ENCODE measurements around the gene IL17RD. TPM values are rescaled to one million over a fixed set of nuclear protein-coding genes. Genes with fewer than 3 reads are reported as not detected.

IL17RD gene
- total RNA-seq, 2 experiments from 2014 or later, result not detected

DNA sequence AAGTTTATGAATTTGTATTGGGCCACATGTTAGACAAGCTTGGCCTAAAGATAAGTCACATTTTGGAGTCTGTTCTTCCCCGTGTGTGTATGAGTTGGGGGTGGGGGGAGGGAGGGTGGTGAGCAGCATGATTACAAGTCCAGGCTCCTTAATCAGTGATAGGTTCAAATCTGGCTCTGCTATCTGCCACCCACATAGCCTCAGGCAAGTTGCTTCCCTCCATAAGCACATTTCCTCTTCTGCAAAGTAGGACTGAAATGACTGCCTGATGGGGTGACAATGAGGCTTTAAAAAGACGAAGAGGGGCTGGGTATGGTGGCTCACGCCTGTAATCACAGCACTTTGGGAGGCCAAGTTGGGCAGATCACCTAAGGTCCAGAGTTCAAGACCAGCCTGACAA lies 105.7 kb downstream of the IL17RD start:
- Mint-ChIP-seq H3K36me3 (ENCODE audit: low read depth) (no peaks in the 10 kb centered on the region), H3K9me3 (no peaks in the 10 kb centered on the region), H3K4me3 (no peak overlapping the region), H3K27me3 (peaks cover 8% of the 10 kb centered on the region), H3K27ac (no peak overlapping the region), H3K4me1 (ENCODE audit: low read depth) (peaks cover 3% of the 10 kb centered on the region)
- TF ChIP-seq, protein P1, sequence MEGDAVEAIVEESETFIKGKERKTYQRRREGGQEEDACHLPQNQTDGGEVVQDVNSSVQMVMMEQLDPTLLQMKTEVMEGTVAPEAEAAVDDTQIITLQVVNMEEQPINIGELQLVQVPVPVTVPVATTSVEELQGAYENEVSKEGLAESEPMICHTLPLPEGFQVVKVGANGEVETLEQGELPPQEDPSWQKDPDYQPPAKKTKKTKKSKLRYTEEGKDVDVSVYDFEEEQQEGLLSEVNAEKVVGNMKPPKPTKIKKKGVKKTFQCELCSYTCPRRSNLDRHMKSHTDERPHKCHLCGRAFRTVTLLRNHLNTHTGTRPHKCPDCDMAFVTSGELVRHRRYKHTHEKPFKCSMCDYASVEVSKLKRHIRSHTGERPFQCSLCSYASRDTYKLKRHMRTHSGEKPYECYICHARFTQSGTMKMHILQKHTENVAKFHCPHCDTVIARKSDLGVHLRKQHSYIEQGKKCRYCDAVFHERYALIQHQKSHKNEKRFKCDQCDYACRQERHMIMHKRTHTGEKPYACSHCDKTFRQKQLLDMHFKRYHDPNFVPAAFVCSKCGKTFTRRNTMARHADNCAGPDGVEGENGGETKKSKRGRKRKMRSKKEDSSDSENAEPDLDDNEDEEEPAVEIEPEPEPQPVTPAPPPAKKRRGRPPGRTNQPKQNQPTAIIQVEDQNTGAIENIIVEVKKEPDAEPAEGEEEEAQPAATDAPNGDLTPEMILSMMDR (IDR thresholded peaks at IDR 0.05), result no peak
- ChIA-PET POLR2A (interaction anchor here (1.1 kb wide), 1 partner anchor 64 kb away, joined by 3 read pairs; no protein-coding TSS in a partner anchor), CTCF (no interaction called here)
- intact Hi-C loops (cut with micrococcal nuclease), result no loop called here
- ATAC-seq (no peak), DNase-seq (no peak)

- H3K9me3 Mint-ChIP-seq, result no peaks in the 10 kb centered on the region
- H3K4me1 Mint-ChIP-seq (ENCODE audit: low read depth), result peaks cover 3% of the 10 kb centered on the region
- no peak overlapping the region for H3K4me3 Mint-ChIP-seq
- ChIA-PET POLR2A (no interaction called here), CTCF (no interaction called here)
- H3K27me3 Mint-ChIP-seq, result peaks cover 5% of the 10 kb centered on the region
- no peak for ATAC-seq
- no peak overlapping the region for H3K27ac Mint-ChIP-seq
- TF ChIP-seq, protein P1 (IDR thresholded peaks at IDR 0.05), result no peak
- intact Hi-C loops (cut with micrococcal nuclease), result no loop called here
- no peaks in the 10 kb centered on the region for H3K36me3 Mint-ChIP-seq (ENCODE audit: low read depth)
- no peak for DNase-seq
These were observed 107.8 kb downstream of the IL17RD start for GRCh38 chr3:57057351-57057750.

DNA sequence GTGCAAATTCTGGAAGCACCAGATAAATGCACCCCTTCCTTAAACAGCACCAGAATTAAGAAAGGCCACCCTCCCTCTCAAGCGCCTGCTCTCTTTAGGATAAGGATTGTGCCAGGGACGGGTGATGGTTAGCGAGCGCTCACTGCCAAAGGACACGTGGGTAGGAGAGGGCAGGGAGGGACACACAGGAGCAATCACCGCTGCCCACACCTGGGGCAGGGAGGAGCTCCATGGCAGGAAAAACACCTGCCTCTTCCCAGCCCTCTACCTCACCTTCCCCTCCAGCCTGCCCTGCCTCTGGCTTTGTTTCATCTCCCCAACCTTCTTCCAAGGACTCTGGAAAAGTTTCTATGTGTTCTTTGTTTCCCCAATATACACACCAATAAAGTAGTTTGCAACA lies 112.0 kb downstream of the IL17RD start:
- intact Hi-C loops (cut with micrococcal nuclease), result no loop called here
- H3K36me3 Mint-ChIP-seq (ENCODE audit: low read depth), result no peaks in the 10 kb centered on the region
- ChIA-PET CTCF (no interaction called here), POLR2A (no interaction called here)
- TF ChIP-seq, protein P1 (IDR thresholded peaks at IDR 0.05), result no peak
- no peak for DNase-seq
- H3K27ac Mint-ChIP-seq, result no peak overlapping the region
- ATAC-seq, result no peak
- H3K4me3 Mint-ChIP-seq, result no peak overlapping the region
- H3K9me3 Mint-ChIP-seq, result no peaks in the 10 kb centered on the region
- peaks cover 5% of the 10 kb centered on the region for H3K27me3 Mint-ChIP-seq
- no peaks in the 10 kb centered on the region for H3K4me1 Mint-ChIP-seq (ENCODE audit: low read depth)

DNA sequence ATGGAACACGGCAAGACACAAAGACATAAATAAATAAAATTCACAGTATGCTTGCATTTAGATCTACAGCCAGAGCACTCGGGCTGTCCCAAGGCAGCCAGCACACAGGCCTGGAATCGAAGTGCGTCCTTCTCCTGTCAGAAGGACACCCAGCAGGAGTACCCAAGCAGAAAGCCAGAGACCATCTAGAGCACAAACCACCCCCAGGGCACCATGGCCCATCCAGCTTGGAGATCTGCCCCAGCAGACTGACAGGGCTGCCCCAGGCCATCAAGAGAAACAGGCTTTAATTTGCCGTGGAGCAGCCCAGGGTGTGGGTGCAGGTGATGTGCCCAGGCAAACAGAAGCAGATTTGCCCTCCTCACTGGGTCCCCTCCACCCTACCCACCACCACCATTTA lies 112.5 kb downstream of the IL17RD start:
- intact Hi-C loops (cut with micrococcal nuclease), result no loop called here
- TF ChIP-seq, protein P1 (IDR thresholded peaks at IDR 0.05), result no peak
- ATAC-seq (no peak), DNase-seq (no peak)
- no peak overlapping the region for H3K27ac Mint-ChIP-seq
- no peaks in the 10 kb centered on the region for H3K4me1 Mint-ChIP-seq (ENCODE audit: low read depth)
- H3K36me3 Mint-ChIP-seq (ENCODE audit: low read depth), result no peaks in the 10 kb centered on the region
- POLR2A ChIA-PET, result no interaction called here
- H3K27me3 Mint-ChIP-seq, result peaks cover 5% of the 10 kb centered on the region
- H3K9me3 Mint-ChIP-seq, result no peaks in the 10 kb centered on the region
- no peak overlapping the region for H3K4me3 Mint-ChIP-seq
- CTCF ChIA-PET, result no interaction called here

GRCh38 chr3:57048728-57049127 lies 116.4 kb downstream of the IL17RD start:
- intact Hi-C loops (cut with micrococcal nuclease), result no loop called here
- TF ChIP-seq, protein P1 (IDR thresholded peaks at IDR 0.05), result no peak
- ATAC-seq (no peak), DNase-seq (no peak)
- Mint-ChIP-seq H3K27me3 (no peaks in the 10 kb centered on the region), H3K4me1 (ENCODE audit: low read depth) (no peaks in the 10 kb centered on the region), H3K4me3 (no peak overlapping the region), H3K36me3 (ENCODE audit: low read depth) (no peaks in the 10 kb centered on the region), H3K9me3 (no peaks in the 10 kb centered on the region), H3K27ac (no peak overlapping the region)
- POLR2A ChIA-PET, result interaction anchor here (0.9 kb wide), 1 partner anchor 26 kb away, joined by 3 read pairs; no protein-coding TSS in a partner anchor
- CTCF ChIA-PET, result no interaction called here
